Endometrial microvascular endothelial cells (primary cell): Measurements from ENCODE around the gene AURKAIP1. TPM values are rescaled to one million over a fixed set of nuclear protein-coding genes. Genes with fewer than 3 reads are reported as not detected.
"Not testable (repeated sequence)": the region's sequence is repeated elsewhere in the genome, so short reads cannot be mapped to it uniquely, and the experiment has no call there.

Experiments
- in situ Hi-C: cut with HindIII; loops from 2 replicates; pipeline ENCODE4 v1.10.0; 2017; ENCODE audit warnings: low sequenced_read_pairs, low pct_unique_long_range_greater_than_20kb; ENCODE audit errors: inconsistent ontology term
- total RNA-seq: library from RNA; depleted of rRNA; stranded (reverse); fragments of >200 nt; gene quantifications from one replicate; pipeline ENCODE4 v1.2.3, GENCODE V29; 2015; ENCODE audit errors: inconsistent ontology term

AURKAIP1 gene
- total RNA-seq, 1 donor from 2014 or later = 153 TPM

GRCh38 chr1:1407636-1408318, 32.8 kb upstream of the AURKAIP1 start:
- in situ Hi-C loops = no loop called here

GRCh38 chr1:1406821-1407635, 32.0 kb upstream of the AURKAIP1 start, which contains the start of gene MRPL20:
Gene MRPL20, minus strand, starts transcription at chr1:1407293. Its CDS starts 76 bp downstream, at chr1:1407217.
- in situ Hi-C loops = no loop called here

- in situ Hi-C loops = no loop called here
Observed at GRCh38 chr1:1406101-1406820, 31.3 kb upstream of the AURKAIP1 start.

GRCh38 chr1:1403653-1404052, 28.6 kb upstream of the AURKAIP1 start:
- in situ Hi-C loops = no loop called here

- in situ Hi-C loops = not testable (repeated sequence)
Observed at GRCh38 chr1:1402901-1403392, 27.9 kb upstream of the AURKAIP1 start.

GRCh38 chr1:1402072-1402900, 27.3 kb upstream of the AURKAIP1 start:
- in situ Hi-C loops = no loop called here

- in situ Hi-C loops = no loop called here
Observed at GRCh38 chr1:1401457-1402010, 26.5 kb upstream of the AURKAIP1 start.

GRCh38 chr1:1400576-1401456, 25.8 kb upstream of the AURKAIP1 start:
- in situ Hi-C loops = no loop called here

GRCh38 chr1:1399872-1400575, 25.0 kb upstream of the AURKAIP1 start:
- in situ Hi-C loops = no loop called here

GRCh38 chr1:1399187-1399871, 24.3 kb upstream of the AURKAIP1 start, which contains the start of gene CCNL2:
Gene CCNL2, minus strand, starts transcription at chr1:1399335. Its CDS starts 29 bp downstream, at chr1:1399306.
- in situ Hi-C loops = no loop called here

- in situ Hi-C loops = no loop called here
Observed at GRCh38 chr1:1398677-1399186, 23.7 kb upstream of the AURKAIP1 start.

- in situ Hi-C loops = no loop called here
Observed at GRCh38 chr1:1397839-1398523, 23.0 kb upstream of the AURKAIP1 start.

GRCh38 chr1:1395166-1395565, 20.2 kb upstream of the AURKAIP1 start:
- in situ Hi-C loops = no loop called here

- in situ Hi-C loops = no loop called here
Observed at GRCh38 chr1:1394116-1394515, 19.1 kb upstream of the AURKAIP1 start.

GRCh38 chr1:1393428-1393827, 18.4 kb upstream of the AURKAIP1 start:
- in situ Hi-C loops = no loop called here
